HEK293 (cell line): ENCODE data around the gene RASAL2.

Source experiments
- PRDM10 ChIP-seq: fragments of 450-650 bp; formaldehyde crosslinking; IDR thresholded peaks from 2 replicates; pipeline ENCODE4 v1.5.1; 2016; ENCODE audit warnings: missing biosample characterization, missing genetic modification characterization
- SALL2 ChIP-seq: fragments of 450-650 bp; formaldehyde crosslinking; IDR thresholded peaks from 2 replicates; pipeline ENCODE4 v1.5.0; 2017; ENCODE audit warnings: missing biosample characterization, mild to moderate bottlenecking, missing genetic modification characterization, borderline replicate concordance
- YY1 ChIP-seq: fragments of 450-650 bp; formaldehyde crosslinking; IDR thresholded peaks from 2 replicates; pipeline ENCODE4 v1.5.1; 2018; ENCODE audit warnings: missing biosample characterization, missing genetic modification characterization
- ZFP41 ChIP-seq: fragments of 450-650 bp; formaldehyde crosslinking; IDR thresholded peaks from 2 replicates; pipeline ENCODE4 v1.5.1; 2016; ENCODE audit warnings: missing biosample characterization, missing genetic modification characterization, borderline replicate concordance
- ZNF239 ChIP-seq: fragments of 450-650 bp; formaldehyde crosslinking; IDR thresholded peaks from 2 replicates; pipeline ENCODE4 v1.5.1; 2016; ENCODE audit warnings: missing biosample characterization, missing genetic modification characterization
- ZNF302 ChIP-seq: fragments of 450-650 bp; formaldehyde crosslinking; IDR thresholded peaks from 2 replicates; pipeline ENCODE4 v1.5.1; 2016; ENCODE audit warnings: missing biosample characterization, missing genetic modification characterization, low read depth
- ZNF521 ChIP-seq: fragments of 450-650 bp; formaldehyde crosslinking; IDR thresholded peaks from 2 replicates; pipeline ENCODE4 v1.5.1; 2017; ENCODE audit warnings: missing biosample characterization, mild to moderate bottlenecking, missing genetic modification characterization
- ZNF623 ChIP-seq: fragments of 450-650 bp; formaldehyde crosslinking; IDR thresholded peaks from 2 replicates; pipeline ENCODE4 v1.5.1; 2016; ENCODE audit warnings: missing biosample characterization, missing genetic modification characterization
- TF ChIP-seq, protein P1 (sequence below): fragments of 450-650 bp; formaldehyde crosslinking; IDR thresholded peaks from 2 replicates; pipeline ENCODE4 v1.5.1; 2016; ENCODE audit warnings: missing biosample characterization, missing genetic modification characterization
- TF ChIP-seq, protein P2 (sequence below): fragments of 450-650 bp; formaldehyde crosslinking; IDR thresholded peaks from 2 replicates; pipeline ENCODE4 v1.5.1; 2016; ENCODE audit warnings: missing biosample characterization, missing genetic modification characterization

DNA sequence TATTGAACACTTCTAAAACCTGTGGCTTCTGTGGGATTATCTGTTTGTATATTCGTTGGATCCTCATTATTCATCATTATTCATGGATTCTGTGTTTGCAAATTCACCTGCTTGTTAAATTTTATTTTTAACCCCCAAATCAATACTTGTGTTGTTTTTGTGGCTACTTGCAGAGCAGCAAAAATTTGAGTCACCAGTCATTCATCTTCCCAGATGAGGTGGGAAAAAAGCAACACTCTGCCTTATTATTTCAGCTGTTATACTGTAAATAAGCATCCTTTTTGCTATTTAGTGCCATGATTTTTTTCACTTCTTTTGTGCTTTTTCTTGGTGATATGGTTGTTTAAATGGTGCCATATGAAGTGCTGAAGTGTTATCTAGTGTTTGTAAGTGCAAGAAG is 56.7 kb downstream of the RASAL2 start:
- TF ChIP-seq, protein P1, sequence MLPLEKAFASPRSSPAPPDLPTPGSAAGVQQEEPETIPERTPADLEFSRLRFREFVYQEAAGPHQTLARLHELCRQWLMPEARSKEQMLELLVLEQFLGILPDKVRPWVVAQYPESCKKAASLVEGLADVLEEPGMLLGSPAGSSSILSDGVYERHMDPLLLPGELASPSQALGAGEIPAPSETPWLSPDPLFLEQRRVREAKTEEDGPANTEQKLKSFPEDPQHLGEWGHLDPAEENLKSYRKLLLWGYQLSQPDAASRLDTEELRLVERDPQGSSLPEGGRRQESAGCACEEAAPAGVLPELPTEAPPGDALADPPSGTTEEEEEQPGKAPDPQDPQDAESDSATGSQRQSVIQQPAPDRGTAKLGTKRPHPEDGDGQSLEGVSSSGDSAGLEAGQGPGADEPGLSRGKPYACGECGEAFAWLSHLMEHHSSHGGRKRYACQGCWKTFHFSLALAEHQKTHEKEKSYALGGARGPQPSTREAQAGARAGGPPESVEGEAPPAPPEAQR (tag by site-specific recombination) = no peak
- no peak for TF ChIP-seq SALL2
- TF ChIP-seq, protein P2, sequence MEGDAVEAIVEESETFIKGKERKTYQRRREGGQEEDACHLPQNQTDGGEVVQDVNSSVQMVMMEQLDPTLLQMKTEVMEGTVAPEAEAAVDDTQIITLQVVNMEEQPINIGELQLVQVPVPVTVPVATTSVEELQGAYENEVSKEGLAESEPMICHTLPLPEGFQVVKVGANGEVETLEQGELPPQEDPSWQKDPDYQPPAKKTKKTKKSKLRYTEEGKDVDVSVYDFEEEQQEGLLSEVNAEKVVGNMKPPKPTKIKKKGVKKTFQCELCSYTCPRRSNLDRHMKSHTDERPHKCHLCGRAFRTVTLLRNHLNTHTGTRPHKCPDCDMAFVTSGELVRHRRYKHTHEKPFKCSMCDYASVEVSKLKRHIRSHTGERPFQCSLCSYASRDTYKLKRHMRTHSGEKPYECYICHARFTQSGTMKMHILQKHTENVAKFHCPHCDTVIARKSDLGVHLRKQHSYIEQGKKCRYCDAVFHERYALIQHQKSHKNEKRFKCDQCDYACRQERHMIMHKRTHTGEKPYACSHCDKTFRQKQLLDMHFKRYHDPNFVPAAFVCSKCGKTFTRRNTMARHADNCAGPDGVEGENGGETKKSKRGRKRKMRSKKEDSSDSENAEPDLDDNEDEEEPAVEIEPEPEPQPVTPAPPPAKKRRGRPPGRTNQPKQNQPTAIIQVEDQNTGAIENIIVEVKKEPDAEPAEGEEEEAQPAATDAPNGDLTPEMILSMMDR (tag by site-specific recombination) = no peak
- TF ChIP-seq ZNF623 = no peak
- TF ChIP-seq YY1 (tag by site-specific recombination) = no peak
- TF ChIP-seq PRDM10 = no peak
- no peak for TF ChIP-seq ZNF239 (tag by site-specific recombination)
- TF ChIP-seq ZNF521 (tag by site-specific recombination) = no peak
- TF ChIP-seq ZFP41 (tag by site-specific recombination) = no peak
- no peak for TF ChIP-seq ZNF302 (tag by site-specific recombination)
